Glutamatergic neuron (in vitro differentiated cells): Measurements from ENCODE around the gene KIAA0232. TPM values are rescaled to one million over a fixed set of nuclear protein-coding genes. Genes with fewer than 3 reads are reported as not detected.

ENCODE experiments used
- DNase-seq: peaks from one replicate; pipeline ENCODE4 v3.0.0; 2022
- H3K27ac Mint-ChIP-seq: one replicate; pipeline ENCODE4 v1.8.0; 2020; ENCODE audit warnings: mild to moderate bottlenecking, mixed read lengths, inconsistent platforms; ENCODE audit not compliant: unreplicated experiment
- H3K27me3 Mint-ChIP-seq: one replicate; pipeline ENCODE4 v1.8.0; 2020; ENCODE audit warnings: mild to moderate bottlenecking, moderate library complexity, mixed read lengths, inconsistent platforms; ENCODE audit not compliant: unreplicated experiment
- H3K36me3 Mint-ChIP-seq: one replicate; pipeline ENCODE4 v1.8.0; 2020; ENCODE audit warnings: mild to moderate bottlenecking, mixed read lengths, inconsistent platforms; ENCODE audit not compliant: unreplicated experiment
- H3K4me1 Mint-ChIP-seq: one replicate; pipeline ENCODE4 v1.8.0; 2020; ENCODE audit warnings: mild to moderate bottlenecking, low read depth, mixed read lengths, inconsistent platforms; ENCODE audit not compliant: unreplicated experiment
- H3K4me3 Mint-ChIP-seq: one replicate; pipeline ENCODE4 v1.8.0; 2020; ENCODE audit warnings: mild to moderate bottlenecking, mixed read lengths, inconsistent platforms; ENCODE audit not compliant: unreplicated experiment
- H3K9me3 Mint-ChIP-seq: one replicate; pipeline ENCODE4 v1.8.0; 2020; ENCODE audit warnings: mild to moderate bottlenecking, moderate library complexity, mixed read lengths, inconsistent platforms; ENCODE audit not compliant: unreplicated experiment
- CTCF ChIP-seq: fragments of 200-600 bp; sonication (generic); IDR thresholded peaks from one replicate; pipeline ENCODE4 v1.5.0; 2021; ENCODE audit not compliant: partially characterized antibody, unreplicated experiment
- total RNA-seq: library from RNA; stranded (reverse); fragmentation: NEBNext Ultra II Directional; extraction: Animal tissue kit (Norgen Biotek cat#: 25700); gene quantifications from one replicate; pipeline ENCODE4 v1.2.1, GENCODE V29; 2021; ENCODE audit not compliant: unreplicated experiment

The KIAA0232 gene
- total RNA-seq, 1 donor from 2014 or later = 64.4 TPM

- H3K27ac Mint-ChIP-seq = no peak overlapping the region
- H3K4me1 Mint-ChIP-seq = peaks cover 10% of the 10 kb centered on the region
- TF ChIP-seq CTCF = no peak
- H3K36me3 Mint-ChIP-seq = peaks cover 4% of the 10 kb centered on the region
- H3K4me3 Mint-ChIP-seq = no peak overlapping the region
- DNase-seq = no peak
- H3K27me3 Mint-ChIP-seq = peaks cover 5% of the 10 kb centered on the region
- H3K9me3 Mint-ChIP-seq = peaks cover 5% of the 10 kb centered on the region
Observed at GRCh38 chr4:6758728-6759127, 23.8 kb upstream of the KIAA0232 start.

- Mint-ChIP-seq H3K27me3 (peaks cover 5% of the 10 kb centered on the region), H3K36me3 (peaks cover 4% of the 10 kb centered on the region), H3K4me1 (peaks cover 10% of the 10 kb centered on the region), H3K27ac (no peak overlapping the region), H3K9me3 (peaks cover 2% of the 10 kb centered on the region), H3K4me3 (no peak overlapping the region)
- no peak for DNase-seq
- TF ChIP-seq CTCF = no peak
Observed at GRCh38 chr4:6760865-6761264, 21.7 kb upstream of the KIAA0232 start.

GRCh38 chr4:6761649-6762615 is 20.6 kb upstream of the KIAA0232 start:
- no peak for DNase-seq
- no peak overlapping the region for H3K4me3 Mint-ChIP-seq
- TF ChIP-seq CTCF = no peak
- H3K36me3 Mint-ChIP-seq = peaks cover 4% of the 10 kb centered on the region
- H3K4me1 Mint-ChIP-seq = peaks cover 10% of the 10 kb centered on the region
- H3K27ac Mint-ChIP-seq = no peak overlapping the region
- peaks cover 5% of the 10 kb centered on the region for H3K27me3 Mint-ChIP-seq
- H3K9me3 Mint-ChIP-seq = peaks cover 2% of the 10 kb centered on the region

GRCh38 chr4:6763330-6763851 is 19.1 kb upstream of the KIAA0232 start:
- DNase-seq = no peak
- Mint-ChIP-seq H3K9me3 (peaks cover 2% of the 10 kb centered on the region), H3K27me3 (peaks cover 5% of the 10 kb centered on the region), H3K4me1 (peaks cover 12% of the 10 kb centered on the region), H3K36me3 (peaks cover 4% of the 10 kb centered on the region), H3K27ac (peak overlapping the region; percentile 31), H3K4me3 (no peak overlapping the region)
- no peak for TF ChIP-seq CTCF
